ENCODE data around the gene MCM3.
A peak's percentile ranks its signal among the peaks of the same experiment; 100 is the strongest.

The MCM3 gene

GRCh38 chr6:52284460-52285176 lies at the start of gene MCM3:
MCM3 (minus strand) TSS chr6:52284742; CDS start chr6:52284674, 68 bp downstream.
- DNase-seq (ENCODE audit: insufficient read length, low spot score) (peak; percentile 82), FAIRE-seq (peak; percentile 99)

- peak; percentile 14 for FAIRE-seq
- no peak for DNase-seq (ENCODE audit: insufficient read length, low spot score)
Observed at GRCh38 chr6:52333840-52334200, 49.3 kb upstream of the MCM3 start.

GRCh38 chr6:52331793-52332457 lies 47.4 kb upstream of the MCM3 start:
- DNase-seq (ENCODE audit: insufficient read length, low spot score) (no peak), FAIRE-seq (no peak)

GRCh38 chr6:52330470-52330869 lies 45.9 kb upstream of the MCM3 start:
- no peak for DNase-seq (ENCODE audit: insufficient read length, low spot score)
- no peak for FAIRE-seq

- DNase-seq (ENCODE audit: insufficient read length, low spot score) (no peak), FAIRE-seq (no peak)
Observed at GRCh38 chr6:52328729-52329128, 44.2 kb upstream of the MCM3 start.

GRCh38 chr6:52328303-52328662 lies 43.7 kb upstream of the MCM3 start:
- DNase-seq (ENCODE audit: insufficient read length, low spot score) (no peak), FAIRE-seq (no peak)

GRCh38 chr6:52326540-52327364 lies 42.2 kb upstream of the MCM3 start:
- FAIRE-seq: no peak
- DNase-seq (ENCODE audit: insufficient read length, low spot score): no peak

GRCh38 chr6:52325695-52326471 lies 41.3 kb upstream of the MCM3 start:
- DNase-seq (ENCODE audit: insufficient read length, low spot score): no peak
- FAIRE-seq: no peak

- FAIRE-seq: no peak
- DNase-seq (ENCODE audit: insufficient read length, low spot score): no peak
Observed at GRCh38 chr6:52324189-52324588, 39.6 kb upstream of the MCM3 start.

GRCh38 chr6:52317841-52318581 lies 33.5 kb upstream of the MCM3 start:
- peak; percentile 96 for FAIRE-seq
- peak; percentile 54 for DNase-seq (ENCODE audit: insufficient read length, low spot score)

- FAIRE-seq: no peak
- DNase-seq (ENCODE audit: insufficient read length, low spot score): no peak
Observed at GRCh38 chr6:52317211-52317610, 32.7 kb upstream of the MCM3 start.

- FAIRE-seq (no peak), DNase-seq (ENCODE audit: insufficient read length, low spot score) (no peak)
Observed at GRCh38 chr6:52314752-52315151, 30.2 kb upstream of the MCM3 start.

- FAIRE-seq (no peak), DNase-seq (ENCODE audit: insufficient read length, low spot score) (no peak)
Observed at GRCh38 chr6:52312461-52312860, 27.9 kb upstream of the MCM3 start.

GRCh38 chr6:52310932-52311331 lies 26.4 kb upstream of the MCM3 start:
- no peak for FAIRE-seq
- DNase-seq (ENCODE audit: insufficient read length, low spot score): no peak

- FAIRE-seq: peak; percentile 89
- DNase-seq (ENCODE audit: insufficient read length, low spot score): no peak
Observed at GRCh38 chr6:52307900-52308372, 23.4 kb upstream of the MCM3 start.

- DNase-seq (ENCODE audit: insufficient read length, low spot score): no peak
- no peak for FAIRE-seq
Observed at GRCh38 chr6:52306972-52307870, 22.7 kb upstream of the MCM3 start.

GRCh38 chr6:52305948-52306767 lies 21.6 kb upstream of the MCM3 start:
- FAIRE-seq (peak; percentile 91), DNase-seq (ENCODE audit: insufficient read length, low spot score) (no peak)

- DNase-seq (ENCODE audit: insufficient read length, low spot score) (no peak), FAIRE-seq (no peak)
Observed at GRCh38 chr6:52305411-52305810, 20.9 kb upstream of the MCM3 start.
